ENCODE data around the gene CLCN7. TPM values are rescaled to one million over a fixed set of nuclear protein-coding genes. Genes with fewer than 3 reads are reported as not detected.

The CLCN7 gene
- total and polyA plus RNA-seq, 9 of the 15 experiments (the other 6 are each of a cell fraction or from before 2014, with no cell fraction given): 0.06 to 126 (median 18.7) TPM

- TF ChIP-seq CTCF (IDR thresholded peaks at IDR 0.05 in 2 of 3, conservative IDR thresholded peaks at IDR 0.05 in 1 of 3; ENCODE audit: insufficient read depth in 2 of 3, low read depth in 1 of 3, low read length in 3 of 3): peak in 1 of 3 experiments; percentile 10; a peak in 1 of 6 replicates
These were observed 589 bp downstream of the CLCN7 start (continued) for GRCh38 chr16:1474082-1474795.

- peak overlapping the region; percentile 62; the same call in 2 of the 3 replicates for H3K27ac ChIP-seq (ENCODE audit: extremely low read depth, low read depth, low read length)
- peak; percentile 96 for FAIRE-seq
- TF ChIP-seq CXXC5 (CRISPR knock-in tag; IDR thresholded peaks at IDR 0.05): 0 out of 2 replicates have a peak, but pooled peaks have one; percentile 16
- TF ChIP-seq MBD2 (IDR thresholded peaks at IDR 0.05; ENCODE audit: borderline replicate concordance, low read depth): no peak
- no peak for TF ChIP-seq MEF2D (tag; conservative IDR thresholded peaks at IDR 0.05; ENCODE audit: low read depth)
- no peak for TF ChIP-seq THRAP3 (IDR thresholded peaks at IDR 0.05; ENCODE audit: borderline replicate concordance)
- TF ChIP-seq TEAD4 (IDR thresholded peaks at IDR 0.05; ENCODE audit: low read length): peak; percentile 68
- TF ChIP-seq TEAD4 (CRISPR knock-in tag; IDR thresholded peaks at IDR 0.05; ENCODE audit: borderline replicate concordance): no peak
- no peak for TF ChIP-seq KLF10 (CRISPR knock-in tag; IDR thresholded peaks at IDR 0.05)
- peak; percentile 41 for TF ChIP-seq ZNF280A (IDR thresholded peaks at IDR 0.05; ENCODE audit: low read depth, partially characterized antibody)
- TF ChIP-seq TRIM24 (IDR thresholded peaks at IDR 0.05): 0 out of 4 replicates have a peak, but pooled peaks of 1 of the 2 experiments have one; percentile 14
- peak; percentile 86 for TF ChIP-seq ZBTB2 (IDR thresholded peaks at IDR 0.05)
- no peak for TF ChIP-seq BRF1 (IDR thresholded peaks at IDR 0.05; ENCODE audit: borderline replicate concordance, extremely low read depth, insufficient read length)
- 0 out of 2 replicates have a peak, but pooled peaks have one; percentile 69 for TF ChIP-seq TRIM25 (IDR thresholded peaks at IDR 0.05; ENCODE audit: borderline replicate concordance)
These were observed 1.9 kb downstream of the CLCN7 start for GRCh38 chr16:1472974-1473373.

More at GRCh38 chr16:1472974-1473373, 1.9 kb downstream of the CLCN7 start:
- Histone ChIP-seq H3K79me2 (ENCODE audit: control insufficient read depth, insufficient read depth, low read length) (peaks cover 75% of the 10 kb centered on the region), H4K20me1 (replicated peaks; ENCODE audit: control insufficient read depth, insufficient read depth, low read length) (peaks cover 10% of the 10 kb centered on the region; the same call in 1 of the 2 replicates), H3K9me3 (replicated peaks; ENCODE audit: control insufficient read depth, insufficient read depth, low read depth, low read length) (no peaks in the 10 kb centered on the region), H3K27me3 (ENCODE audit: control insufficient read depth in 2 of 2, insufficient read depth in 2 of 2, low read length in 2 of 2) (no peaks in the 10 kb centered on the region), H3K4me1 (replicated peaks in 1 of 2; ENCODE audit: control insufficient read depth in 2 of 2, insufficient read depth in 2 of 2, low read length in 2 of 2) (peaks cover 36 to 64% of the 10 kb centered on the region in 2 experiments; a peak in 4 of 5 replicates), H2AFZ (ENCODE audit: low read depth, low read length) (no peak overlapping the region), H3K9ac (ENCODE audit: insufficient read depth in 1 of 2, low read depth in 2 of 2, low read length in 2 of 2) (peak overlapping the region in 1 of 2 experiments; percentile 30; a peak in 2 of 4 replicates), H3K9me1 (ENCODE audit: control insufficient read depth, insufficient read depth, low read length) (peaks cover 6% of the 10 kb centered on the region), H3K36me3 (ENCODE audit: control insufficient read depth, insufficient read depth, low read length) (peaks cover 10% of the 10 kb centered on the region; the same call in 1 of the 3 replicates), H3K4me3 (peak overlapping the region; percentile 85; the same call in 1 of the 2 replicates), H3K4me2 (ENCODE audit: insufficient read depth, low read length) (peak overlapping the region; percentile 96)
- peak; percentile 62 to 86 (median 73) for DNase-seq (ENCODE audit: extremely low read depth in 1 of 4, low spot score in 3 of 4)
- ChIA-PET CTCF (ENCODE audit: low intra/inter-chr PET ratio) (no interaction called here), POLR2A (interaction anchor here (0.6 to 0.9 kb wide), 3 partner anchors 10 to 21 kb away, joined by 3 to 5 read pairs (median 4); no protein-coding TSS in a partner anchor)
- WGBS (ENCODE audit: insufficient coverage, low coverage, missing lambda C conversion rate): 0% methylated on average over 1 of the region's 3 CpGs
- in situ Hi-C loops (cut with MboI): no loop called here
- no TSS peak for BruUV-seq (replicated peaks)
- intact Hi-C loops (cut with micrococcal nuclease): no loop called here
- peak; percentile 60 for ATAC-seq

Measured in K562 (cell line).